NCI-H2107 treated with DMSO at 0.1 percent for 48 hours (cell line): ENCODE measurements around the gene NKTR.
"Not testable (repeated sequence)": the region's sequence is repeated elsewhere in the genome, so short reads cannot be mapped to it uniquely, and the experiment has no call there.

Source experiments
- DNase-seq: peaks from one replicate; lab custom pipeline; 2025; ENCODE audit not compliant: unreplicated experiment; lab: John Stamatoyannopoulos, UW

The NKTR gene

DNA sequence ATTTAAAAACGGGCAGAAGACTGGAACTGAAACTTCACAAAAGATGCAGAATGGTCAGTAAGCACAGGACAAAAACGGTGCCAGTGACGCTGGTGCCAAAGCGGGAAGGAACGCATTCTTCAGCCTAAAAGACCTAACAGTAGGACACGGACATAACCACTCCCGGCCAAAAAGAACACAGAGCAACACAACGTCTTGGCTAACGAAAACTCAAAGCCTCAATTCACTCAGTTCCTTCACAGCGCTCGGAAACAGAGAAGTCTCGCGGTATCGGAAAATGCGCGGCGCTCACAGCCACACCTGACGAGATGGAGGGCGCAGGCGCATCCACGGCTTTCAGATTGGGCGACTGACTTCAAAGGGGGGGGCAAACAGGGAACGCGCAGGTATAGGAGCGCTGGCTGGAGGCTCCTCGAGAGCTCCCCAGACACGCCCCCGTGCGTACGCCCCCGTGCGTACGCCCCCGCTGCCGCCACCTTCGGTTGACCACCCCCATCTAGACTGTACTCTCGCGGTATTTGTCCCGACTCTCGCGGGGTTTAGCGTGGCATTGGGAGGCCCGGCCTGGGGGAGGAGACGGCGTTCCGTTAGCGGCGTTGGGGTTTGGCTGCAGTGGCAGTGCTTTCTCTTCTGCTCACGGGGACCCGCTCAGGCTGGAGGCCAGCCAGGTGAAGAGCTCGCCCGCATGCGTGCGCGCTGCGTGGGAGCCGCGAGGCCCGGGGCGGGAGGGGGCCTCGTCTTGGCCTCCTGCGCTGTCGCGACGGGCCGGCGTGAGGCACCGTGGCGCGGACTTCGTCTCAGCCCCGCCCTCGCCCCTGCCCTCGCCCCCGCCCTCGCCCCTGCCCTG, at the start of gene NKTR:
TSS of gene NKTR (plus strand) at position 576 of the 847 bp plus-strand sequence. CDS start 321 bp downstream, outside the sequence.
- DNase-seq: peak; percentile 93

DNA sequence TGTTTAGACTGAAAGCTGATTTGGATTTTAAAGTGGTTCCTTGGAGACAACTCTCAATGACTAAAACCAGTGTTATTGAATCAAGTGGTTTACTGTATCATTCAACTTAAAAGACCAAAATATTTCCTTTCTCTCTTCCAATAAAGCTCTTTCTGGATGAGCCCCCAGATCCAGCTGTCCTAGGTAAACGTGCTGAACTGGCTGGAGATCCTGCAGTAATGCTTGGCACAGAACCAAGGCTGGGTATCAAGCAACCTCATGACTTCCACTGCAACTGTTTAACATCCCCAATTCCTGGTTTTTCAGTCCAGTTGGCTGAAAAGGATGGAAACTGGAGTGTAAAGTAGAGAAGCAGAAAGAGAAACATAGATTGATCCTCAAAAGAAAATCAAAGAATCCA, 47.7 kb upstream of the NKTR start:
- DNase-seq: no peak

DNA sequence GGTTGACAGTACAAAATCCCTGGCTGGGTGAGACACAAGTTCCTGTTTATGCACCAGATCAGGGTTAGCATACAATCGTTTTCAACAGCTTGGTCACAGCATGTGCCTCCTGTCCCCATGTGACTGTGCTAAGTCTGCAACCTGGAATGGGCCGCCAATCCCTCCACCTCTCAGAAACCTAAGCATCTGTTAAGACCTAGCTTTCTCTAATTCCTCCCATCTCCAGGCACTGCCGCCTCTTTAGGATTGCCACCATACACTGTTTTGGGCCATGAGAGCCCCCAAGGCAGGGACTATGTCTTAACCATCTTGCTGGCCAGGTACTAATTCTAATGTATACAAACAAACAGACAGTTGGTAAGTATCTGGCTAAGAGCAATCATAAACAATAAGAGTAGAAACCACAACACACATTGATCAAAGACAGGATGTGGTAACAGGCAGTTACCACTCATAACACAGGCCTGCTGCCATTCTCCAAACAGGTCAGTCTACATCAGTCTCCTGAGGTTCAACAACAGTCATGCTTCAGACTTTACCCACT, 44.3 kb upstream of the NKTR start:
- DNase-seq: peak; percentile 8

DNA sequence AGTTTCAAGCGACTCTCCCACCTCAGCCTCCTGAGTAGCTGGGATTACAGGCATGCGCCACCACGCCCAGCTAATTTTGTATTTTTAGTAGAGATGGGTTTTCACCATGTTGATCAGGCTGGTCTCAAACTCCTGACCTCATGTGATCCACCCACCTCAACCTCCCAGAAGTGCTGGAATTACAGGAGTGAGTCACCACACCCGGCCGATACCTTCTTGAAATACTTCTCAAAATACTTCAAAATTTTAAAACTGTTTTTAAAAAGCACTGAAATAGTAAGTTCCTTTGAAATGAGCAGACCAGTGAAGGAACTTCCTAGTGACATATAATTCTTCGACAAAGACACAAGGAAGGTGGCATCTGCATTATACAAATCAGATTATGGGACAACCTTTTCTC, 43.7 kb upstream of the NKTR start:
- DNase-seq: not testable (repeated sequence)

DNA sequence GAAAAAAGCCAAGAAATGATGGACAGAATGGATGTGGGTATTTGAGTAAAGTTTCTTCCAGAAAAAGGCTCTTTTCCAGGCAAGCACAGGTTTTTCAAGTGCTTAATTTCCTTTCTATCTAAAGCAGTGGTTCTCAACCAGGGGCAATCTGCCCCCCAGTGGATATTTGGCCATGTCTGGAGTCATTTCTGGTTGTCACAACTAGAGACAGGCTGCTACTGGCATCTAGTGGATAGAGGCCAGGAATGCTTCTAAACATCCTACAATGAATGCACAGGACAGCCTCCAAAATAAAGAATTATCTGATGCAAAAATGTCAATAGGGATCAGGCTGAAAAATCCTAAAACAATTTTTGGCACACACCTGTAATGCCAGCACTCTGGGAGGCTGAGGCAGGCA, 42.6 kb upstream of the NKTR start:
- no peak for DNase-seq

DNA sequence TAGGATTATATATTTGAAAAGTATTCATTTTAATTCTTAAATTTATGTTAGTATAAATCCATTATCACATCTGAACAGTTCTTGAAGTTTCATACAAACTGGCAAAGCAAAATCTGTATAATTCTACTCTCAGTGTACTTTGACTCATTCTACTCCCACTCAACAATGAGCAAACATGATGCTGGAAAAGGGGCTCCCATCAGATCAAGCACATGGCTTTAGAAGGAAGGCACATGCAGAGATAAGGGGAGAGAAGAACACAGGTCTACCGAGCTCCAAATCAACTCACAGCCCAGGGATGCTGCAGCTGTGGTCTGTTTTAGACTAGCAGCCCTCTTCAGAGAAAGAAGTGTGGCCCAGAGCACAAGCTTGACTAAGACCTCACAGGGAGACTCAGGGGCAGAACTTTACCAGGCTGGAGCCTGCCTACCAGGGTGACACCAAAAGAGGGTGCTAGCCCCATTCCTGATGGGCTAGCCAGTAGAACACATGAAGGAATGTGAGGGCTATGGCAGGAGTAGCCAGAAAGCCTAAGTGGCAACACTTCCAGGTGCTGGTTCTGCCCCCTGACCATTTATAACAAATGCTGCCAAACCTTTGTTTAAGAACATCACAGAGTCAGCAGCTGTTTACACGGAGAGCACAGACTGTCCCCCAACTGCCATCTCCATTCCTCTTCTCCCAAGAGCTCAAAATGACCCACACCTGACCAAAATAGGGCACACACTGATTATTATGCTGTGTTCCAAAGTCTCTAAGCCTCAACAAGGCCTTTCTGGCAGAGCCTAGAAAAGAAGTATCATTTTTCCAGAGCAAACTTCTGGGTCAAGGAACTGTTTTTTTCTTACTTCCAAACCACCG, 38.2 kb upstream of the NKTR start:
- no peak for DNase-seq

- DNase-seq: no peak
Observed at GRCh38 chr3:42569593-42570142, 30.8 kb upstream of the NKTR start.

DNA sequence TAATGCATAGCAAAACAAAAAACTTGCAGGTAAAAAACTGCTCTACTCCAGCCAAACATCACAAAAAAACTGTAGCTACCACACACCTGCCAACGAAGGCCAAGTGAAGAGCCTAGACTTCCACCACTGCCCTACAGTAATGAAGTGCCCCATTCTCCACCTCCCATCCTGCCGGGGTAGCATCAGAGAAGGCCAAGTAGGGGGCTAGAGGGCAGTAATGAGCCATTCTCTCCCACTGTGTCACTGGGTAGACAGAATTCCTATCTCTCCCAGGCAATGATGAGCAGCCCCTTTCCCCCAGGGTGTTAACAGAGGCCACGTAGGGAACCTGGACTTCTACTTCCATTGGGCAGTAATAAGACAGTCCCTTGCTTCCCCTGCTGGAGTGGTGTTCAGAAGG, 28.2 kb upstream of the NKTR start:
- DNase-seq: no peak

DNA sequence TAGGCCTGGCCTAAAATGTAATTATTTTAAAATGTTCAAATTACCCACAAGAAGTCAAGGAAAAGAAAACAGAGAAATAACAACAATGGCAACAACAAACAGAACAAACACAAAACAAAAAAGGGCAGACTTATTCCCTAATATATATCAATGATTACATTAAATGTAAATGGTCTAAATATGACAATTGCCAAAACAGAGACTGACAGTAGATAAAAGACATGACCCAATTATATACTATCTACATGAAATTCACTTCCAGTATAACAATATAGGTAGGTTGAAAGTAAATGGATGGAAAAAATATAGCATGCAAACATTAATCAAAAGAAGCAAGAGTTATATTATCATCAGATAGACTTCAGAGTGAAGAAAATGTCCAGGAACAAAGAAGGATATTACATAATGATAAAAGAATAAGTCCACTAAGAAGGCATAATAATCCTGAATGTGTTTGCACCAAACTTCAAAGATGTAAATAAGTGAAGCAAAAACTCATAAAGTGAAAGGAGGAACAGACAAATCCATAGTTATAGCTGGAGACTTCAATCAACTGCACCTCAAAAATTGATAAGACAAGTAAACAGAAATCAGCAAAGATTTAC, 25.2 kb upstream of the NKTR start:
- no peak for DNase-seq

- DNase-seq: no peak
Observed at GRCh38 chr3:42578054-42578453, 22.4 kb upstream of the NKTR start.

DNA sequence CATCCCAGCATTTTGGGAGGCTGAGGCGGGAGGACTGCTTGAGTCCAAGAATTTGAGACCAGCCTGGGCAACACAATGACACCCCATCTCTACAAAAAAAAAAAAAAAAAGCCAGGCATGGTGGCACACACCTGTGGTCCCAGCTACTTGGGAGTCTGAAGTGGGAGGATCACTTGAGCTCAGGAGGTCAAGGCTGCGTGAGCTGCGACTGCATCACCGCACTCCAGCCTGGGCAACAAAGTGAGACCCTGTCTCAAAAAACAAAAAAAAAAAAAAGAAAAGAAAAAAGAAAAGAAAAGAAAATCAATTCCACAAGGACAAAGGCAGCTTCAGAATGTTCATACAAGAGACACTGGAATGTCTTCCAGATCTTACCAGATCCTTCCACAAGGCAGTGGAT, 21.1 kb upstream of the NKTR start:
- DNase-seq: not testable (repeated sequence)

GRCh38 chr3:42581400-42581708, 19.1 kb upstream of the NKTR start:
- no peak for DNase-seq

DNA sequence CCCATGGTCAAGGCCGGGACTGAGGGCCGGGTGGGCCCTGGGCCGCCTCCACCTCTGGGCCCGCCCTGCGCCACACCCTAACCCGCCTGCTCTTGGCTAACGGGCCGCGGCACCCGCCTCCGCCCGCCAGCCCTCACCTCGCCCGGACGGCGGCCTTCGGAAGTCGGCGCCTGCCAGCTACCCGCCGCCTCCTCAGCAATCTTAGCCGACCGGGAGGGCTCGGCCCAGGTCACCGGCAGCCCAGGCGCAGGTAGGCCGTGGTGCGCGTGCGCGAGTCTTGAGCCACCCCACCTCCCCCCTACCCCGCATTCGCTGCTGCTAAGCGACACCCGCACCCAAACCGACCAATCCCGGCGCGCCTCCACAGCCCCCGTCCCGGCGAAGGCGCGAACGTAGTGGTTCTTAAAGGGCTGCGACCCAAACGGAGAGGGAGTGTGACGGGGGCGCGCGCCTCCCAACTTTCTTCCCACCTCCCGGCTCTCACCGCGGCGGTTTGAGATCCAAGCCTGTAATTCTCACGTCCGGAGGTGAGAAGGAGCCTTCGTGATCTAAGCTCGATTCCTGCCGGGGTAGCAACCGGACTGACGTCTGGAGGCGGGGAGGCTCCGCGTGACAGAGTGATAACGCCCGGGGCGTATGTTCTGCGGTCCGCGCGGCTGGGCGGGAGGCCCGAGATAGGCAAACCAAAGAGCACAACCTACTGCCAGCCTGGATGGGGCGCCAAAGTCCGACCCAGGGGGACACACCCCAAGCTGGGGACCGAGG, 18.6 kb upstream of the NKTR start, which contains the start of gene SEC22C:
TSS of gene SEC22C (minus strand) at position 259 of the 765 bp plus-strand sequence. CDS start 12,921 bp downstream, outside the sequence.
- DNase-seq: peak; percentile 66

- no peak for DNase-seq
Observed at GRCh38 chr3:42582474-42583070, 17.9 kb upstream of the NKTR start.

- DNase-seq: no peak
Observed at GRCh38 chr3:42588625-42589024, 11.9 kb upstream of the NKTR start.

DNA sequence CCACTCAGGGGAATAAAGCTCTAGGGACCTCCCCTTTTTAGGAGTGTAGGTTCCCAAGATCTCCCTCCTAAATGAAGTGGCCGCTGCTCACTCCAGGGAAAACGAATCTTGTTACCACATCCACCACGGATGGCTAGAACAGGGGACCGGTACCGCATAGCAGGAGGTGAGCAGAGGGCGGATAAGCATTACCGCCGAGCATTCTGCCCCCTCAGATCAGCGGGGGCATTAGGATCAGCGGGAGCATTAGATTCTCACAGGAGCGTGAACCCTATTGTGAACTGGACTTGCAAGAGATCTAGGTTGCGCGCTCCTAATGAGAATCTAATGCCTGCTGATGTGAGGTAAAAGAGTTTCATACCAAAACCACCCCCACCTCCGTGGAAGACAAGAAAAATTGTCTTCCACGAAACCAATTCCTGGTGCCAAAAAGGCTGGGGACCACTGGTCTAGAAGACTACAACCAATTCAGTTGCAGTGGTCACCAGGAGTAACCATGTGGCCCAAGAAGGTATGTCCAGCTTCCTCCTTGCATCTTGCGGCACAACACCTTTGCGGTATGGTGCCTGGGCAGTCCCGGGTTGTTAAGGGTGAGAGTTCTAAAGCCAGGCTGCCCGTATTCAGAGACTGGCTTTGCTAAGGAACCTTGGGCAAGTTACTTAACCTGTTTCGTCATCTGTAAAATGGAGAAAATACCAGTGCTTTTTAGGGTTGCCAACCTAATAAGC, 10.9 kb upstream of the NKTR start:
- DNase-seq: no peak

GRCh38 chr3:42590989-42591756, 9.3 kb upstream of the NKTR start:
- no peak for DNase-seq

DNA sequence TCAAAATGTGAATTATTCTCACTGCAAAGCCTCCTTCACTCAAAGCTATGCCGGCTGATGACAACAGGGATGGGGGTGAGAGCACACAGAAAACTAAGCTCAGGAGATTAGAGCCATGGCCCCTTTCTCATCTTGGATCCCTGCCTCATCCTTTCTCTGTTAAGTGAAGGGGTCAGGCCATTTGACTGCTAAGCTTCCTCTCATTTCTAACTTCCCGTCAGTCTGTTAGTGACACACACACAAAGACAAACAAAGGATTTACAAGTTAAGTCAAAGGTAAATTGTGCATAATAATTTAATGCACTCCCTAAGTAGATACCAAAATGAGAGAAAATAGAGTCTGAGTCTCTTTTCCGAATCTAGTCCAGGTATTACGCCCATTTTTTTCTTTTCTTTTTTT, 8.7 kb upstream of the NKTR start:
- DNase-seq: no peak

DNA sequence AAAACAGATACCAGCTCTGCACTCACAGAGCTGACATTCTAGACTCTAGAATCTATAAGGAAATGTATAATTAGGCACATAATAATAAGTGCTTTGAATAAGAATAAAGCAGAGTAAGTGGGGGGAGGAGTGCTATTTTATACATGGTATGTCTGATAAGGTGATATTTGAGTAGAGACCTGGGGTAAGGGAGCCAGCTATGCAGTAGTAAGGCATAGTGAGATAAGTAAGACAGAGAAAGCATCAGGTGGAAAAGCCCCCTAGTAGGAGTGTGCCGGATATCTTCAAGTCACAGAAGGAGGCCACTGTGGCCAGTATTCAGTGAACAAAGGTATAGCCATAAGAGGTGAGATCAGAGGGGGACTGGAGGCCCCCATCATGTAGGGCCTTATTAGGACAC, 6.9 kb upstream of the NKTR start:
- DNase-seq: no peak
